K562 (cell line): ENCODE results near the gene OTULINL. TPM values are rescaled to one million over a fixed set of nuclear protein-coding genes. Genes with fewer than 3 reads are reported as not detected.

Experiments
- ATAC-seq: fragments of 200-7000 bp; cut with Tn5 transposase; 3 replicates; pipeline ENCODE4 v1.9.1; 2020; ENCODE audit warnings: moderate library complexity
- BruUV-seq: library from RNA; stranded (reverse); fragments of 400-500 nt; replicated peaks from 2 replicates; lab custom pipeline; 2021; lab: Mats Ljungman, UMichigan
- CTCF ChIA-PET: fragments of 300-600 bp; formaldehyde crosslinking; extraction: SDS; loops from one replicate; lab custom pipeline; 2021; ENCODE audit warnings: low intra/inter-chr PET ratio; lab: Yijun Ruan, JAX
- POLR2A ChIA-PET: fragments of 300-600, 350-650 bp; sonication (Branson Sonifier 250); formaldehyde crosslinking; extraction: SDS; loops from one replicate; lab custom pipeline; 2021; ENCODE audit warnings: antibody characterized with exemption, inconsistent platforms; lab: Yijun Ruan, JAX
- DNase-seq, 4 experiments: peaks; one replicate each; pipeline versions ENCODE4 v3.0.0 to v3.0.0-alpha.2; 2011 to 2018; ENCODE audit warnings: low spot score in 3 of 4, mixed read lengths in 3 of 4; ENCODE audit errors: extremely low read depth in 1 of 4
- FAIRE-seq: peaks from 2 replicates; lab custom pipeline; 2011; peaks lifted over from hg19 to GRCh38; lab: Jason Lieb, UNC
- H2AFZ ChIP-seq: 2 replicates; pipeline ENCODE4 v1.6.0; 2011; ENCODE audit warnings: low read depth, low read length, control low read depth, inconsistent platforms
- H3K27ac ChIP-seq: fragments of 200-600 bp; 3 replicates; pipeline ENCODE4 v1.8.0; 2011; ENCODE audit warnings: low read depth, mild to moderate bottlenecking, control low read depth, inconsistent platforms, low read length, moderate library complexity, mixed read lengths; ENCODE audit errors: extremely low read depth
- H3K27me3 ChIP-seq, 2 experiments: fragments of 300-600 bp in 1 of 2; 2 replicates in 1 of 2; 3 replicates in 1 of 2; pipeline versions ENCODE4 v1.6.0 to v1.8.0; 2011; ENCODE audit warnings: inconsistent platforms in 2 of 2, low read length in 2 of 2, mild to moderate bottlenecking in 1 of 2, mixed read lengths in 1 of 2, moderate library complexity in 1 of 2; ENCODE audit not compliant: control insufficient read depth in 2 of 2, insufficient read depth in 2 of 2
- H3K36me3 ChIP-seq: fragments of 300-600 bp; 3 replicates; pipeline ENCODE4 v1.8.0; 2011; ENCODE audit warnings: mild to moderate bottlenecking, low read length, inconsistent platforms; ENCODE audit not compliant: control insufficient read depth, insufficient read depth
- H3K4me1 ChIP-seq, 2 experiments: fragments of 200-600 bp in 1 of 2; replicated peaks in 1 of 2; 2 replicates in 1 of 2; 3 replicates in 1 of 2; pipeline versions ENCODE4 v1.5.1 to v1.8.0; 2011; ENCODE audit warnings: inconsistent platforms in 2 of 2, low read length in 2 of 2, mild to moderate bottlenecking in 1 of 2, mixed read lengths in 1 of 2, moderate library complexity in 1 of 2; ENCODE audit not compliant: control insufficient read depth in 2 of 2, insufficient read depth in 2 of 2
- H3K4me2 ChIP-seq: 2 replicates; pipeline ENCODE4 v1.6.1; 2011; ENCODE audit warnings: low read length, control low read depth, inconsistent platforms, mixed read lengths; ENCODE audit not compliant: insufficient read depth
- H3K4me3 ChIP-seq: fragments of 200-600 bp; sonication (generic), shearing (Covaris generic); 2 replicates; pipeline ENCODE4 v1.5.1; 2016; ENCODE audit warnings: control low read depth, inconsistent platforms
- H3K79me2 ChIP-seq: fragments of 200-600 bp; 3 replicates; pipeline ENCODE4 v1.8.0; 2011; ENCODE audit warnings: low read length, inconsistent platforms; ENCODE audit not compliant: control insufficient read depth, insufficient read depth
- H3K9ac ChIP-seq, 2 experiments: 2 replicates each; pipeline versions ENCODE4 v1.6.0 to v1.6.1; 2011; ENCODE audit warnings: low read depth in 2 of 2, low read length in 2 of 2, control low read depth in 1 of 2, inconsistent platforms in 1 of 2, mild to moderate bottlenecking in 1 of 2, mixed read lengths in 1 of 2; ENCODE audit not compliant: insufficient read depth in 1 of 2
- H3K9me1 ChIP-seq: one replicate; pipeline ENCODE4 v1.6.0; 2011; ENCODE audit warnings: inconsistent platforms, mild to moderate bottlenecking, low read length, moderate library complexity; ENCODE audit not compliant: control insufficient read depth, insufficient read depth
- H3K9me3 ChIP-seq: replicated peaks from 2 replicates; pipeline ENCODE4 v1.5.1; 2011; ENCODE audit warnings: low read depth, low read length, inconsistent platforms; ENCODE audit not compliant: control insufficient read depth, insufficient read depth
- H4K20me1 ChIP-seq: replicated peaks from 2 replicates; pipeline ENCODE4 v1.6.1; 2011; ENCODE audit warnings: low read length, inconsistent platforms, mixed read lengths; ENCODE audit not compliant: control insufficient read depth, insufficient read depth
- ASH1L ChIP-seq: fragments of 450-650 bp; IDR thresholded peaks from 2 replicates; pipeline ENCODE4 v1.6.1; 2018; ENCODE audit warnings: borderline replicate concordance, mild to moderate bottlenecking, low read depth; ENCODE audit not compliant: partially characterized antibody
- BCOR ChIP-seq: fragments of 450-650 bp; IDR thresholded peaks from 2 replicates; pipeline ENCODE4 v1.6.1; 2016
- CBX8 ChIP-seq: fragments of 200-600 bp; sonication (generic); IDR thresholded peaks from 2 replicates; pipeline ENCODE4 v1.6.1; 2012; ENCODE audit warnings: borderline replicate concordance, mixed run types, low read depth, mild to moderate bottlenecking, moderate library complexity, mixed read lengths, low read length, control low read depth, inconsistent platforms; ENCODE audit not compliant: poor library complexity, severe bottlenecking; ENCODE audit errors: extremely low read depth
- PHB2 ChIP-seq: fragments of 450-650 bp; IDR thresholded peaks from 2 replicates; pipeline ENCODE4 v1.6.1; 2017; ENCODE audit warnings: low read depth
- PRPF4 ChIP-seq: fragments of 200-400 bp; formaldehyde crosslinking; IDR thresholded peaks from one replicate; pipeline ENCODE4 v1.6.1; 2017; ENCODE audit warnings: low read length, low read depth, mild to moderate bottlenecking; ENCODE audit not compliant: insufficient read depth, poor library complexity, severe bottlenecking
- SPI1 ChIP-seq: IDR thresholded peaks from 2 replicates; pipeline ENCODE4 v1.6.1; 2011; ENCODE audit warnings: low read depth, low read length, control low read depth, borderline replicate concordance
- TSC22D4 ChIP-seq: fragments of 450-650 bp; IDR thresholded peaks from 2 replicates; pipeline ENCODE4 v1.6.1; 2016; ENCODE audit warnings: missing genetic modification characterization, missing biosample characterization, control low read depth
- ZNF431 ChIP-seq: sonication (generic); formaldehyde crosslinking; IDR thresholded peaks from 2 replicates; pipeline ENCODE4 v1.8.0; 2022; ENCODE audit warnings: mild to moderate bottlenecking, missing genetic modification reagents
- ZNF589 ChIP-seq: fragments of 200-800 bp; sonication (Bioruptor generic); IDR thresholded peaks from 2 replicates; pipeline ENCODE4 v1.6.1; 2016; ENCODE audit warnings: low read depth, missing genetic modification characterization, missing compliant biosample characterization
- WGBS: fragments of 100-300 bp; shearing (Covaris generic); methylation state at CpG from one replicate; pipeline ENCODE4 v1.1.6; 2016; ENCODE audit warnings: low coverage, mixed read lengths; ENCODE audit not compliant: insufficient coverage; ENCODE audit errors: missing lambda C conversion rate; 5-methylcytosine and 5-hydroxymethylcytosine counted together
- in situ Hi-C: fragments of 300-500 bp; cut with MboI; formaldehyde crosslinking; loops from 4 replicates; pipeline ENCODE4 v1.15.0; 2018; ENCODE audit warnings: inconsistent platforms, mixed read lengths
- intact Hi-C: fragments of 100-400 bp; cut with micrococcal nuclease; formaldehyde crosslinking; loops from 2 replicates; pipeline ENCODE4 v1.14.2; 2022
- polyA plus RNA-seq, 8 experiments: library from polyadenylated mRNA; depleted of rRNA in 4 of 8; stranded (reverse) in 5 of 8; unstranded in 3 of 8; fragments of >200 nt; fragmentation: Nextera tagmentation in 2 of 8; fragmentation: Illumina TruSeq in 1 of 8; extraction: Ambion mirVana in 2 of 8; extraction: Trizol in 1 of 8; gene quantifications; 2 replicates each; pipeline versions ENCODE4 v1.2.1 to v1.2.3, GENCODE V29; 2011 to 2014; ENCODE audit warnings: inconsistent platforms in 1 of 8, missing spikeins in 1 of 8
- total RNA-seq, 7 experiments: library from RNA; depleted of rRNA in 6 of 7; stranded (reverse); fragments of >200 nt in 6 of 7; fragmentation: Illumina TruSeq in 2 of 7; extraction: Trizol in 2 of 7; gene quantifications; 2 replicates each; pipeline versions ENCODE4 v1.2.1 to v1.2.3, GENCODE V29; 2011 to 2021; ENCODE audit warnings: low replicate concordance in 1 of 7

OTULINL gene
- total and polyA plus RNA-seq, 9 of the 15 experiments (the other 6 are each of a cell fraction or from before 2014, with no cell fraction given) = 0.13 to 0.18 TPM; not detected in 7

DNA sequence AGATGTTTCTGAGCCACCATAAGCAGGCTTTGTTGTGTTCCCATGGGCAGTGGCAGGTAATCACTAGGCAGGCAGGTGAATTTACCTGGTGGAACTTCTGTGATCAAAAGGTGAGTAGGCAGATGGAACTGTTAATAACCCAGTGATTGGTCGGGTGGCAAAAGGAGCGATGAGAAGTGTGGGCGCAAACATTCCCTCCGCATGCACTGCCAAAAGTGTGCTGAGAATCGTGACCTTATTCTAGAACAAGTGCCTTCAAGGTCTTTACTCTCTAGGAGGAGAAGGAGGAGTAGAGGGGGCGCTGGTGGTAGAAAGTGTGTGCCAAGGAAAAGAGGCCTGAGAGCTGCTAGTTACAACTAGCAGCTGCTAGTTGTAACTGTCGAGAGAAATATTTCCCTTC lies 3.3 kb downstream of the OTULINL start:
- ChIA-PET POLR2A (interaction anchor here (0.6 kb wide), 1 partner anchor 44 kb away, joined by 3 read pairs; no protein-coding TSS in a partner anchor), CTCF (no interaction called here)
- Histone ChIP-seq H3K36me3 (no peaks in the 10 kb centered on the region), H3K9me3 (no peaks in the 10 kb centered on the region), H3K27me3 (peaks cover 7 to 18% of the 10 kb centered on the region in 2 experiments; a peak in 4 of 5 replicates), H3K79me2 (no peaks in the 10 kb centered on the region), H3K4me1 (peaks cover 0 to 14% of the 10 kb centered on the region in 2 experiments; a peak in 2 of 5 replicates), H3K9ac (no peak overlapping the region), H4K20me1 (no peaks in the 10 kb centered on the region), H3K27ac (no peak overlapping the region), H3K9me1 (no peaks in the 10 kb centered on the region), H3K4me2 (no peak overlapping the region), H3K4me3 (no peak overlapping the region), H2AFZ (no peak overlapping the region)
- in situ Hi-C loops (no loop called here), intact Hi-C loops (no loop called here)
- BruUV-seq = no TSS peak
- FAIRE-seq (no peak), ATAC-seq (no peak), DNase-seq (no peak)
- WGBS = under 1% methylated on average over 7 of the region's 7 CpGs
- TF ChIP-seq TSC22D4 (tag) (no peak), ZNF589 (CRISPR knock-in tag) (no peak), ZNF431 (CRISPR knock-in tag) (no peak), CBX8 (no peak), BCOR (no peak), SPI1 (no peak), PRPF4 (no peak), ASH1L (no peak), PHB2 (no peak)
- TF ChIP-seq, all 486 proteins: peak for 0
